NT2/D1 (cell line): ENCODE results near the gene LYPLA2.

Experiments
- DNase-seq: peaks from one replicate; pipeline ENCODE4 v3.0.0-alpha.2; 2011; ENCODE audit warnings: low read depth, low spot score
- H3K27me3 ChIP-seq: 2 replicates; pipeline ENCODE4 v1.6.0; 2011; ENCODE audit warnings: mild to moderate bottlenecking; ENCODE audit not compliant: insufficient read length, insufficient read depth
- H3K36me3 ChIP-seq: 2 replicates; pipeline ENCODE4 v1.6.1; 2011; ENCODE audit warnings: mild to moderate bottlenecking, low read length, mixed read lengths; ENCODE audit not compliant: insufficient read depth, insufficient read length
- H3K4me1 ChIP-seq: 2 replicates; pipeline ENCODE4 v1.5.1; 2011; ENCODE audit not compliant: insufficient read depth, insufficient read length
- H3K4me3 ChIP-seq: 2 replicates; pipeline ENCODE4 v1.5.1; 2011; ENCODE audit warnings: low read depth; ENCODE audit not compliant: insufficient read length
- H3K9ac ChIP-seq: 2 replicates; pipeline ENCODE4 v1.6.0; 2011; ENCODE audit warnings: low read depth; ENCODE audit not compliant: insufficient read length
- H3K9me3 ChIP-seq: 2 replicates; pipeline ENCODE4 v1.5.1; 2011; ENCODE audit warnings: mild to moderate bottlenecking, low read length; ENCODE audit not compliant: insufficient read depth
- SUZ12 ChIP-seq: IDR thresholded peaks from 2 replicates; pipeline ENCODE4 v1.6.1; 2011; ENCODE audit not compliant: insufficient read length, insufficient read depth; ENCODE audit errors: extremely low read depth
- YY1 ChIP-seq: IDR thresholded peaks from 2 replicates; pipeline ENCODE4 v1.6.1; 2011; ENCODE audit not compliant: insufficient read length, insufficient read depth
- ZNF274 ChIP-seq: IDR thresholded peaks from 2 replicates; pipeline ENCODE4 v1.6.1; 2011; ENCODE audit warnings: mild to moderate bottlenecking, low read depth, low read length

Gene LYPLA2

GRCh38 chr1:23790696-23791515, at the start of gene LYPLA2:
Gene LYPLA2, plus strand, starts transcription at chr1:23791145. Its CDS starts 1,538 bp downstream, at chr1:23792683.
- DNase-seq = no peak
- Histone ChIP-seq H3K9me3 (no peaks in the 10 kb centered on the region), H3K27me3 (no peaks in the 10 kb centered on the region), H3K36me3 (peaks cover 53% of the 10 kb centered on the region), H3K9ac (peak within 1 kb of the TSS; percentile 84), H3K4me3 (peak within 1 kb of the TSS; percentile 83), H3K4me1 (peaks cover 2% of the 10 kb centered on the region)
- TF ChIP-seq YY1 = peak; percentile 82
- TF ChIP-seq SUZ12 = no peak

GRCh38 chr1:23741609-23742008, 49.3 kb upstream of the LYPLA2 start:
- TF ChIP-seq YY1 (no peak), ZNF274 (no peak), SUZ12 (no peak)
- Histone ChIP-seq H3K4me1 (no peaks in the 10 kb centered on the region), H3K9ac (no peak overlapping the region), H3K9me3 (no peaks in the 10 kb centered on the region), H3K27me3 (no peaks in the 10 kb centered on the region), H3K36me3 (peaks cover 5% of the 10 kb centered on the region), H3K4me3 (no peak overlapping the region)
- no peak for DNase-seq

- no peak for TF ChIP-seq ZNF274
- no peak for TF ChIP-seq SUZ12
- no peak for TF ChIP-seq YY1
- peaks cover 16% of the 10 kb centered on the region for H3K36me3 ChIP-seq
- no peaks in the 10 kb centered on the region for H3K4me1 ChIP-seq
- peak overlapping the region; percentile 92 for H3K9ac ChIP-seq
- H3K4me3 ChIP-seq = peak overlapping the region; percentile 86
- DNase-seq = no peak
- no peaks in the 10 kb centered on the region for H3K9me3 ChIP-seq
- H3K27me3 ChIP-seq = no peaks in the 10 kb centered on the region
Observed at GRCh38 chr1:23742670-23743286, 48.2 kb upstream of the LYPLA2 start.

GRCh38 chr1:23743287-23744152, 47.4 kb upstream of the LYPLA2 start, which contains the start of gene ELOA:
Gene ELOA, plus strand, starts transcription at chr1:23743471. Its CDS starts 33 bp downstream, at chr1:23743504.
- H3K4me1 ChIP-seq = no peaks in the 10 kb centered on the region
- peak within 1 kb of the TSS; percentile 92 for H3K9ac ChIP-seq
- no peaks in the 10 kb centered on the region for H3K27me3 ChIP-seq
- peak within 1 kb of the TSS; percentile 86 for H3K4me3 ChIP-seq
- TF ChIP-seq ZNF274 (no peak), YY1 (no peak), SUZ12 (no peak)
- H3K36me3 ChIP-seq = peaks cover 21% of the 10 kb centered on the region
- no peaks in the 10 kb centered on the region for H3K9me3 ChIP-seq
- DNase-seq = peak; percentile 57

GRCh38 chr1:23745515-23745914, 45.4 kb upstream of the LYPLA2 start:
- no peak overlapping the region for H3K4me3 ChIP-seq
- no peak overlapping the region for H3K9ac ChIP-seq
- peaks cover 32% of the 10 kb centered on the region for H3K36me3 ChIP-seq
- H3K9me3 ChIP-seq = no peaks in the 10 kb centered on the region
- H3K4me1 ChIP-seq = no peaks in the 10 kb centered on the region
- no peak for DNase-seq
- no peaks in the 10 kb centered on the region for H3K27me3 ChIP-seq
- TF ChIP-seq YY1 (no peak), SUZ12 (no peak), ZNF274 (no peak)

- Histone ChIP-seq H3K4me1 (no peaks in the 10 kb centered on the region), H3K9ac (no peak overlapping the region), H3K4me3 (no peak overlapping the region), H3K27me3 (no peaks in the 10 kb centered on the region), H3K9me3 (no peaks in the 10 kb centered on the region), H3K36me3 (peaks cover 55% of the 10 kb centered on the region)
- no peak for DNase-seq
- no peak for TF ChIP-seq YY1
- TF ChIP-seq ZNF274 = no peak
- TF ChIP-seq SUZ12 = no peak
Observed at GRCh38 chr1:23748016-23748415, 42.9 kb upstream of the LYPLA2 start.
